NCI-H524 treated with DMSO at 0.1 percent for 48 hours (cell line): Measurements from ENCODE around the gene XDH.

Source experiments
- DNase-seq: peaks from one replicate; lab custom pipeline; 2025; lab: John Stamatoyannopoulos, UW

The XDH gene

GRCh38 chr2:31402388-31402787, 12.2 kb downstream of the XDH start:
- DNase-seq = no peak

- no peak for DNase-seq
These were observed 13.0 kb downstream of the XDH start for GRCh38 chr2:31401580-31401979.

DNA sequence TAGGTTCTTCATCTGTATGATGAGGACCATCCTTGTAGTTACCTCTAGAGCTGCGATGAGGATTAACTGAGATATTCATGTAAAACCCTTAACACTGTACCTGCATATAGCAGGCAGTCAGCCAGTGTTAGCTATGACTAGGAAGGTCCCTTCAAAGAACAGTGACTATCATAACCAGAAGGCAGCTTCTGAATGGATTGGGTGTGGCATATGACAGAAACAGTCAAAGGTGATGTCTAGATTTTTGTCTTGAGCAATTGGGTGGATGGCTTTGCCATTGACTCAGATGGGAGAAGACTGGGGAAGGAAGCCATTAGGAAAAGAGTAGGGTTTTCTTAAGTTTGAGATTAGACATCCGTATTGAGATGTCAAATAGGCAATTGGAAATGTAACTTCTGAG, 15.7 kb downstream of the XDH start:
- DNase-seq = no peak

- peak; percentile 84 for DNase-seq
These were observed 17.4 kb downstream of the XDH start for GRCh38 chr2:31397094-31397493.

DNA sequence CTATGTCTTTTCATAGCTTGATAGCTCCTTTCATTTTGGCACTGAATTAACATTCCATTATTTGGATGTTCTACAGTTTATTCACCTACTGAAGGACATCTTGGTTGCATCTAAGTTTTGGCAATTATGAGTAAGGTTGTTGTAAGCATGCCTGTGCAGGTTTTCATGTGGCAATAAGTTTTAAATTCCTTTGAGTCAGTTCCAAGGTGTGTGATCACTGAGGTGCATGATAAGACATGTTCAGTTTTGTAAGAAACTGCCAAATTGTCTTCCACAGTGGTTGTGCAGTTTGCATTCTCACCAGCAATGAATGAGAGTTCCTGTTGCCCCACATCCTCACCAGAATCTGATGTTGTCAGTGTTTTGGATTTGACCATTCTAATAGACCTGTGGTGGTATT, 24.2 kb downstream of the XDH start:
- no peak for DNase-seq

- DNase-seq = no peak
These were observed 25.8 kb downstream of the XDH start for GRCh38 chr2:31388736-31389135.

GRCh38 chr2:31387850-31388249, 26.7 kb downstream of the XDH start:
- DNase-seq = no peak

- no peak for DNase-seq
These were observed 27.9 kb downstream of the XDH start for GRCh38 chr2:31386648-31387047.

DNA sequence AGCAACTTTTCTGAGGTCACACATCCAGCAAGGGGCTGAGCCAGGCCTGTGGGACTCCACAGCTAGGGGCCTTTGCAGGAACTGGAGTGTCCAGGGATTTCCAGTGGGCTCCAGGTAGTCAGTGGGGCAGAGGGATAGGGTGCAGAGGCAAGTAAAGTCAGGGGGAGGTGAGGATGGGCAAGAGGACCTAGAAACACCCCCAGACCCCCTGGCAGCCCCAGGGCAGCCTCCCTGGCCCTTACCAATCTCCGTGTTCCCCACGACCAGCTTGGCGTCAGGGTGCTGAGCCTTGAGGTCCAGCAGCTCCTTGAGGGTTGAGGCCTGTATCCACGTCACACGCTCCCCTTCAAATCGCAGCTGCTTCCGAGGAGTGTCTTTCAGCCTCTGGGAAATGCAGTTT, 28.4 kb downstream of the XDH start:
- no peak for DNase-seq

DNA sequence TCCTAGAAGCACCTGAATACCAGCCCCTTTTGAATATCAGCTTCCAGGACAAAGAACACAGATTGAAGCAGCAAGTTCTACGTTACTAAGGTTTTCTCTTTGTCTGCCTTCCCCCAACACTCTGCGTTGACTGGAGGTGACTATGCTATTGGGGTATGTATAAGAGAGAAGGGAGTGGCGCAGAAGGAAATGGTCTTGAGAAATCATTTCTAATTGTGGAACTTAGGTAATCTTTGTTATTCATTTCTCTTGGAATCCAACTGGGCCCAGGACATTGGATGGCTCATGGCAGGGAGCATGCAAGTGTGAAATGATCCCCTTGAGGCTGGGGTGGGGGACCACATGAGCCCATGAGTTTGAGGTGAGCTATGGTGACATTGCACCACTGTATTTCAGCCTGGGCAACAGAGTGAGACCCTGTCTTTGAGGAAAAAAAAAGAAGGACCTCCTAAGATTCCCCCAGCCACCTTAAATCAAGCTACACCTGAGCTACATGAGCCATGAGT, 29.7 kb downstream of the XDH start:
- DNase-seq = no peak

- DNase-seq = no peak
These were observed 30.2 kb downstream of the XDH start for GRCh38 chr2:31384351-31384750.

DNA sequence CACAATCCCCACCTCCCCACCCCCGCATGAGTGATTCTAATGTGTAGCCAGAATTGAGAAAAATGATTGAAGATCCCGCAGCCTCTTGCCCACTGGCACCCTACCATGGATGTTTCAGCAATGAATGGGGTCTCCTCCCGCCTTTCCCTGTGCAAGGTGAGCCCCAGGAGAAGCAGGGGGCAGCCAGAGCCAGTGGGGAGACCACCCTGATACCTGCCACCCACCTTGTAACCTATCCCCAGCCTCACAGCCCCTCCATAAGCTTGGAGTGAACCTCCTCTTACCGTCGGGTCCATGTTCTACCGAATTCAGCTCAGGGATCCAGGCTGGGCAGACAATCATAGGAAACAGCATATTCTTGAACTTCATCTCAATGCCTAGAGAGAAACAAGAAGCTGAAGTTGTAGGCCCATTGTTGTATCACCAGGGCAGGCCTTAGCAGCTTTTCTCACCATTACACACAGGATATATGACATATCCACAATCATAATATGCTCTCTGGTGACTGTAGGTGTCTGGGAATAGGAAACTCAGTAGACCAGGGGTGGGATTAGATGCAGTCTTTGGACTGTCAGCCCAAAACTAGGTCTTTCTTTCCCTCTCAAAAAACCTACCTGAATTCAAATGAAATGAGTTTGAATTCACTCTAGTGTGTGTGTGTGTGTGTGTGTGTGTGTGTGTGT, 30.9 kb downstream of the XDH start:
- DNase-seq = no peak

GRCh38 chr2:31382452-31383120, 32.0 kb downstream of the XDH start:
- no peak for DNase-seq

- no peak for DNase-seq
These were observed 32.9 kb downstream of the XDH start for GRCh38 chr2:31381601-31382000.

DNA sequence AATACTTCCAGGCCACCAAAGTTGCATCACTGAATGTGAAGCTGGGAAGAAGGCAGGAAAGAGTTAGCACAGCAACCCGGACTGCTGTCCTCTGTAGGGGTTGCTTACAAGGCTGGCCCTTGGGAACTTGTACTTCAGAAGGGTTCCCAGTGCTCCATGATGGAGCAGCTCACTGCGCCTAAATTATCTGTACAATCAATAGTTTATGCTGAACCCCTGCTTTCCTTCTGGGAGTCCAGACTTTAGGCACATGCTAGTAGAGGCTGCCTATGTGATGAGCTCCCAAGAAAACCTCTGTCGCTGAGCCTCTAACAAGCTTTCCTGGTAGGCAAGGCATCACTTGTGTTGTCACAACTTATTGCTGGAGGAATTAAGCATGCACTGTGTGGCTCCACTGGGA, 34.3 kb downstream of the XDH start:
- DNase-seq = no peak

GRCh38 chr2:31379747-31380146, 34.8 kb downstream of the XDH start:
- no peak for DNase-seq

DNA sequence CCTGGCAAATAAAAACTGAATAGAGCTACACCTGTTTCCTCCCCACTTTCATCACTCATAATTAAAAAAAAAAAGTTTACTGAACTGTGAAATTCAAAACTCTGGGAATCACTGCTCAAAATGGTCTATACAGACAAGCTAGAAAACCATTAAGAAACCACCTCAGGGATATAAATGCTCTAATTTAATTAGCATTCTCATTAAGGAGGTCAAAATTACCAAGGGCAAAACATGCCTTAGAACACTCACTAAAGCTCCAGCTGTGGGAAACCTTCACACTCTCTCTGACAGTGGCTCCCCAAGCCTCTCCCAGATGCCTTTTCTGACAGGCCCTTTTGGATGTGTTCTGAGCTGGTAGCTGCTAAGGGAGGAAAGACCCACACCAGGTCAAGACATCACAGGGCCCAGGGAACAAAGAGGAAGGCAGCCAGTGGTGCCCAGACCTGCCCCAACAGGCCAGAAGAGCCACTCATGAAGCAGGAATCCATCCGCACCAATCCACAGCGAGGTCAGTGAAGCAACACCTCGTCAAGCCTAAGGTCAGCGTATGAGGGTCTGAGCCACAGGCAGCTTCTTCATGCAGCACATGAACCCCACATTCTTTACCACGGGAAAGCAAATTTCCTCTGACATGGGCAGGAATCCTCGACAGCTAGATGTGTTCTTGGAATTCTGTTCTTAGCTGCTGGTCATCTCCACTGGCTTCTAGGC, 35.6 kb downstream of the XDH start:
- no peak for DNase-seq

DNA sequence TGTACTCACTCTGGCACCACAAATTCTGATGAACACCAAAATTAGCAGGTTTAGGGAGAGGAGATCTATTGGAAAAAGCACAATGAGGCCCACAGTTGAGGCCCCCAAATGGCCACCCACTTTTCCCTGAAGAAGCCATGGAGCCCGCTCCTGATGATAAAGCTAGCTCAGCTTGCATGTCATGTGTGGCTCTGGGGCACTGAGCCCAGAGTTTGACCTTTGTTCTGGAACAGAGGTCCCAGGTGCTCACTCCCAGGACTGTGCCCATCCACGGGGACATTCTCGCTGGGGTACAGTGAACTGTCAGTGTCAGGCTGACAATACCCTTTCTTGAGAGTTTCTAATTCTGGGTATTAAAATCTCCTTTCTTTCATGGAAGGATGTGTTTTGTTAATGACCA, 36.2 kb downstream of the XDH start:
- DNase-seq = no peak

DNA sequence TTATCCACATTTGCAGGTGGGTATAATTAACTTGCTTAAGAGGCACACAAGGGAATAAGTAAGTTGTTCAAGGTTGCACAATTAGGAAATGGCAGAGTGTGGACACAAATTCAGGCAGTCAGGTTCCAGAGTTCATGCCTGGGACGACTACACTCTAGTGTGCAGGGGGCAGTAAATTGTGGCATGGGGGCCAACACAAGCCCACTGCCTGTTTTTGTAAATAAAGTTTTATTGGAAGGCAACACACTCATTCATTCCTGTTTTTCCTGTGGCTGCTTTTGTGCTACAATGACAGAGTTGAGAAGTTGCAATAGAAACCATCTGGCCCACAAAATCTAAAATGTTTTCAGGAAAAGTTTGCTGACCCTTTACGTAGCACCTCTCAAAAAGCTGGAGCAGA, 41.4 kb downstream of the XDH start:
- DNase-seq = no peak

DNA sequence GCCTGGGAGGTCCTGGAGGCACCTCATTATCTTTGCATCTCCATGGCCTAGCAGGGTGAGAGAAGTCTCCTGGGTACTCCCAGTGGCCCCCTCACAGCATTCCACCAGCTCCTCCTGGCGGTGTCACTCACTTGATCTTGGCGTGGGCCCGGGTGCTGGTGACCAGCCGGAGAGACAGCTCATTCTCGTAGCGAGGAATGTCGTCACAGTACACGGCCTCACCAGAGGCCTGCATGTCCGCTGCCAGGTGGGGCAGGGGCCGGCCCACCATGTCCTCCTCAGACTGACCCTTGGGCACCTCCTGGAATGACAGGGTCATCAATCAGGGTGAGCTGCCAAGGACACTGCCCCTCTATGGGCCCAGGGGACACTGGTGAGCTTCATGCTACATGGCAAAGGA, 42.4 kb downstream of the XDH start:
- no peak for DNase-seq

DNA sequence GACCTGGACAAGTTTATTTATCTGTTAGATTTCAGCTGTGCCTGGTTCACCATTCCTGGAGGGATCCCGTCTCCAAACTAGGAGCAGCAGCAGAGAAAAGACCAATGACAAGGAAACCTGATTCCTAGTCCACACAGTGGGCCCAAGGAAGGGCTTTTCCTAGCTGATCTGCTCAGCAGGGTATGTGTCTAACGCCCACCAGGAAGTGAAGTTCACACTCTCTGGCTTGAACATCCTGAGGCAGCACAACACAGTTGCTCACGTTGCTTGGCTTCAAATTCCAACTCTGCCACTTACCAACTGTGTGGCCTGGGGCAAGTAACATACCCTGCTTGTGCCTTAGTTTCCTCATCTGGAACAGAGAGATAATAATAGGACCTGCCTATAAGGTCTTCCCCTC, 42.9 kb downstream of the XDH start:
- no peak for DNase-seq

GRCh38 chr2:31366733-31367132, 47.8 kb downstream of the XDH start:
- DNase-seq = no peak

DNA sequence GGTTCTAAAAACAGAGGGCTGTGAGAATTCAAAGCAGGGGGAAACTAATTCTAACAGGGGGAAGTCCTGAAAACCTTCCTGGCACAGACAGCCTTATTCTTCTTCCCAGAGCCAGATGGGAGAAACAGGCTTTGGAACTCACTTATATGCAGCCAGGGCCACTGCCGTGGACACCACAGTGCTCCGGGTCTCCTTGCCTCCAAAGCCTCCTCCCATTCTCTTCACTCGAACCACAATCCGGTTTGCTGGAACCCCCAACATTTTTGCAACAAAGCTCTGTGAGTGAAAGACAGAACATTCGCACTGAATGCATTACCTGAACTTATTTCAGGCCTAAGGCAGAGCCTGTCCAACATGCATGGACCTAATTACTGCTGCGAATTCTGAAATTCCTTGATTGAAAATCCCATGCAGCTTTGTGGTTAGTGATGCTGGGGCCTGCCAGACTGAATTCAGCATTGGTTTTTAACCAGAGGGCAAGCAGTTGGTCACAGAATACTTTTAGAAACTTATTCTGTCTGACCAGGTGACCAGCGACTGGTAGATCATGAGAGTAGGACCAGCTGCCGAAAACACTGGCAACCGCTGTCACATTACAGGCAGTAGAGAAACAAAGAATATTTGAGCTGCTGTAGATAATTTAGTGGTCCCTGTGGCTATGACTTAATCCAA, 48.6 kb downstream of the XDH start:
- no peak for DNase-seq
